GM21528 (cell line): ENCODE results near the gene GPR39.

Experiments used
- ATAC-seq: cut with Tn5 transposase; IDR thresholded peaks from one replicate; pipeline ENCODE4 v1.9.1; 2021; ENCODE audit warnings: mild to moderate bottlenecking, moderate library complexity; ENCODE audit not compliant: unreplicated experiment, low FRiP score

Gene GPR39

DNA sequence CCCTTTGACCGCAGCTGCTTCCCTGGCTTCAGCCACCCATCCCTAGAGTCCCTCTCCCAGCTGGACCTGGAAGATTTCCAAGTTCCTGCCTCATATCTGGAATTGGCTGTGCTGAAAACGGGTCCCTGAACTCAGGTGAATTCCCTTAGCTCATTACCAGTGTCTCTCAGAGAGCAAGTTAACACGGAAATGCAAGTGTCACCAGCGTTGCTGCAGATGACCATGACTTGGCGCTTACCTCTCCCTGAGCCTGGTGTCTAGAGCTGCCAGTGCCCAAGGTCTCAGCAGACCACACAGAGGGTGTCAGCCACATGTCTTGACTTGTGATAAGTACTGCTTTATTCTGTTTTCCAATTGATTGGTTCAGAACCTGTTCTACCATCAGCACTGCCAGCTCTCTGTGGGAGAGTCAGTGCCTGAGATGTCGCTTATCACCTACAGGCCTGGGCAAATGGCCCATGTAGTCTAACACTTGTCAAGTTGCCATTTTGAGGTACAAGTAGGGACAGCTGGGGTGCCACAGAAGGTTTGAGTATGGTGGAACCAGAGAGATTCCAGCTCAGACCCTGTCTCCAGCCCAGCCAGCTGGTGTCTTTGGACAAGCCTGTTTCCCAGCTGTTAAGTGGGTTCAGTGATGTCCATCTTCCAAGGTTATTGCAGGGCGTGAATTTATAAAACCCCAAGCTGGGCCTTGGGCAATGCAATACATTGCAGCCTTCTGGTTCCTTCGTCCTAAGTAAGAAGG lies 204.7 kb downstream of the GPR39 start:
- no peak for ATAC-seq

GRCh38 chr2:132623096-132623839 lies 206.7 kb downstream of the GPR39 start:
- no peak for ATAC-seq

- no peak for ATAC-seq
These were observed 210.9 kb downstream of the GPR39 start for GRCh38 chr2:132627536-132627935.

GRCh38 chr2:132632000-132632649 lies 215.5 kb downstream of the GPR39 start:
- no peak for ATAC-seq

DNA sequence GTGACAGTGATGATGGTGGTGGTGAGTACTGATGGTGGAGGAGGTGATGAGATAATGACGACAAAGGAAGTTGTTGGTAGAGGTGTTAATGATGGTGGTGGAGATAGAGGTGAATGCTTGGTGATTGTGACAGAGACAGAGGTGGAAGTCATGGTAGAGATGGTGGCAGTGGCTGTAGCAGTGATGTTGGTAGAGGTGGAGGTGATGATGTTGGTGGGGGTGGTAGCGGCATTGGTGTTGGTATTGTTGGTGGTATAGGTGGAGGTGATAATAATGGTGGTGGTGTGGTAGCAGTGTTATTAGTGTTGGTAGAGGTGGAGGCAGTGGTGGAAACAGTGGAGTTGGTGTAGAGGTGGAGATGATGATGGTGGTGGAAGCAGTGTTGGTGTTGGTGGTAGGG lies 217.0 kb downstream of the GPR39 start:
- no peak for ATAC-seq

DNA sequence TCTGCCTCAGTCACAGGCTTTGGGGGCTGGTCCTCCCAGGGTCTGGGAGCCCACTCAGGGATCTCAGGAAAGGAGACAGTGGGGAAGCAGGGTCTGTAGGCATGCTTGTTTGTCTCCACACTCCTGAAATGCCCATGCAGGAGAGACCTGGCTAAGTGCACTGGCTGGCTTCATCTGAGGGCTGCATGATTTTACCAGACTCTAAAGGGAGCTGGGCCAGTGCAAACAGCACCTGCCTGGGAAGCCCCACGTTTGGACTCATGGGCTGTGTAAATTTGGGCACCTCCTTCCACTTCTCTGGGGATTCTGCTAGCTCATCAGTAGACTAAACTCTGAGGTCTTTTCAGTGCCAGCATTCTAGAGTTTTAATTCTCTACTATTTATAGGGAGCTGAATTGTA lies 219.7 kb downstream of the GPR39 start:
- ATAC-seq = no peak

DNA sequence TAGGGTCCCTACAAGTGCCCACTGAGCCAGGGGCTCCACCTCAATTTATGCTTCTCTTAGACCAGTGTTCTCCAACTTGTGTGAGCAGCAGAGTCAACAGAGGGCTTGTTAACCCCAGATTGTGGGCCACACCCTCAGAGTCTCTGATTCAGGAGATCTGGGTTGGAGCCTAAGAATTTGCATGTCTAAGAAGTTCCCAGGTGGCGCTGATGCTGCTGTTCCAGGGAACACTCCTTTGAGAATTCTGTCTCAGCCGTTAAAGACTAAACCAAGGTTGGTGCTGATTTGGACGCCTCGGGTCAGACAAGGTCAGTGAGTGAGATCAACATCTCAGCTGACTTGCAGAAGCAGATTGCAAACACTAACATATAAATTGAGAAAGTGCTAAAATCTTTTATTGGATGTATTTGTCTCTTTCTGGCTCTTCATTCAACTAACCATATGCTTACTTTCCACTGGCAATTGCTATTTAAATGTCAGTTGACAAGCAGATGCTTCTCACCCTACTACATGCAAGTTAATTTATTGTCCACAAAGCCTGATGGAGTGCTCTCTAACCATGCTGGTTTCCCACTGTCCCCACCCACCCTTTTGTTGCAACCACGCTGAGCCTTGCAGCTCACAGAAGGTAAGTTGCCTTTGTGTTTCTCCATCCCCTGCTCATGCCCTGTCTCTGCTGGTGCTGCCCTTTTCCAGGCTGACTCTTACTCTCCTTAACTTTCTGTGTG lies 221.9 kb downstream of the GPR39 start:
- ATAC-seq = no peak

- no peak for ATAC-seq
These were observed 223.5 kb downstream of the GPR39 start for GRCh38 chr2:132640116-132640515.

DNA sequence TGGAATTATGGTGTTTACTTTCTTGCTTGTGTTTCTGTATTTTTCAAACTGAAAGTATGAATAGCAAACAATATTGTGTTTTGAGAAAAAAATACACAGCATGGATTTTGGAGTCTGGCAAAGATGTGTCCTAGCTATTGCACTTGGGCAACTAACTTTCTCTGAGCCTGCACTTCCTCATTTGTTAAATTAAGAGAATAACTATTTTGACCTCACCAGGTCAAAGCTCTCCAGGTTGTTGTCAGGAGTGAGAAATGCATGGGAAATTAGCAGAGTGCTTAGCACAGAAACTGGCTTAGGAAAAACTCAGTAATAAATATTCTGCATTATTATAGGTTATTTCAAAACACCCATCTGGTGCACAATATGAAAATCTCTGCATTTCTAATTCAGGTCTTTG lies 225.2 kb downstream of the GPR39 start:
- ATAC-seq = no peak

- ATAC-seq = no peak
These were observed 225.8 kb downstream of the GPR39 start for GRCh38 chr2:132642415-132642814.

DNA sequence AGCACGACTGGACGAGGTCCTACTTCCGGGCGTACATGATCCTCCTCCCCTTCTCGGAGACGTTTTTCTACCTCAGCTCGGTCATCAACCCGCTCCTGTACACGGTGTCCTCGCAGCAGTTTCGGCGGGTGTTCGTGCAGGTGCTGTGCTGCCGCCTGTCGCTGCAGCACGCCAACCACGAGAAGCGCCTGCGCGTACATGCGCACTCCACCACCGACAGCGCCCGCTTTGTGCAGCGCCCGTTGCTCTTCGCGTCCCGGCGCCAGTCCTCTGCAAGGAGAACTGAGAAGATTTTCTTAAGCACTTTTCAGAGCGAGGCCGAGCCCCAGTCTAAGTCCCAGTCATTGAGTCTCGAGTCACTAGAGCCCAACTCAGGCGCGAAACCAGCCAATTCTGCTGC lies 228.6 kb downstream of the GPR39 start:
- ATAC-seq = no peak

DNA sequence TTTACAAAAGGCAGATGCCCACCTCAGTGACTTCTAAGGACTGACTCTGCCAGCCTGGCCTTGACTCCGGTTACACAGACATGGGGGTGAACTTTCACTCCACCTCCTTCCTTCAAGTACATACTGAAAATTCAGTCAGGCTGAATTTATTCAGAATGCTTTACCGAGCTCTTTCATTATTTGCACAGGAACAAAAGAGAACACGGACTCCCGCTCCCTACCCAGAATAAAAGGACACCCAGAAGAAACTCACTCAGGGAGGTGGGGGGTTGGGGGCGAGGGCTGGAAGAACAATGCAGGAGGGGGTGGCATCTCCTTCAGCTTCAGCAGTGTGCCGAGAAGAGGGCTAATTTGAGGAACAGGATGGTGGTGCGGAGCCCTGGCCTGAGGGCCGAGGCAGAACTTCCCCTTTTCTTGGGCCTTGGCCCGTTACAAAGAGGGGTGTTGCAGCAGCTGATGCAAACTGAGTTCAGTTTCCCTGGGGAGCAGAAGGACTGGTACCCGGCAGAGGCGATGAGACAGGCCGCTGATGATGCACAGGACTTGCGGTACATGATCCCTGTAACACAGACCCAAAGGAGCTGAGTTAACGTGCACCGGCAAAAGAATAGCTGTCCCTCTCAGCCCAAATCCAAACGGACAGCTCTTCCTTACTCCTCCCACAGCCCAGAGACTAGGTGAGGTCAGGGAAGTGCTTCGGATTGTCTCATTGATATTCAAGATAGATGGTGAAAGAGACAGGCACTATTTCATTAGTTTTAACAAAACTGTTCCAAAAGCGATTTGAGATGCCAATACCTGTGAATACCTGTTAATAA lies 229.3 kb downstream of the GPR39 start:
- ATAC-seq = no peak

DNA sequence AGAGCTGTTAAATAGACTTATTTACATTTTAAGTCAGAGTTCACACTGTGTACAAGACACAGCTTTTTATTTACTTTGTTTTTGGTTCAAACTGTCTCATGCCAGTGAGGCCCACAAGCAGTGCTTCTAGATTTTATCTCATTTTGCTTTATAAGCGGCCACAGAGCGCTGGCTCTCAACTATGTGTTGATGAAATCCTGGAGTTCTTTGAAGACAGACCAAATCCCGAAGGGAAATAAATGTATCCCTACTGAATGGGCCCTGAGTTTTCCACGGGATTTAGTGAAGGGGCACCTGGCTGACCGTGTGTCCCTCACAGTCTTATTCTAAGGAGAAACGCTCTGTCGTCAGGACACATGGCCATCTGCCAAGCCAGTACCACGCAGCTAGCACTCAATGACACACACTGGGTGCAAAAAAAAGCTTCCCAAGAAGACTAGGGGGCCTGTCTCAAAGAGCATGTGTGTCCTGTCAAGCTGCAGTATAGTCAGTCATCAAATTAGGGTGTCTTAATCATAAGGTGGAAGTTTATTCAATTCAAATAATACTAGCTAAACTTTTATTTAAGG lies 230.0 kb downstream of the GPR39 start:
- ATAC-seq = no peak

GRCh38 chr2:132651115-132652045 lies 234.8 kb downstream of the GPR39 start:
- ATAC-seq = no peak

- ATAC-seq = no peak
These were observed 235.9 kb downstream of the GPR39 start for GRCh38 chr2:132652474-132652873.

DNA sequence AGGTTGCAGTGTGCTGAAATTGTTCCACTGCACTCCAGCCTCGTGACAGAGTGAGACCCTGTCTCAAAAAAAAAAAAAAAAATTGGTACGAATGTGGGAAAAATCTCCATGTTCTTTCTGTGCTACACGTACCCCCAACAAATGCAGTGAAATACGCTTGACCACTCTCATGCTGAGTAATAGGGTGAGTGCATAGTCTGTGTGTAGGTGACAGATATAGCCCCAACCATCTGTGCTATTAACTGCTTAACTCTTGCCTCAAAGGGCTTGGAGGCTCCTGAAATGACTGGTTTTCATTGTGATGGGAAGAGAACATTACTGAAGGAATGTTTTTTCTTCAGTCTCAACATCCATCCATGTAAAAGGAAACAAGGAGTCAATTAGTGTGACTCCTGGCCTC lies 237.7 kb downstream of the GPR39 start:
- no peak for ATAC-seq

GRCh38 chr2:132654968-132655367 lies 238.4 kb downstream of the GPR39 start:
- ATAC-seq = no peak

DNA sequence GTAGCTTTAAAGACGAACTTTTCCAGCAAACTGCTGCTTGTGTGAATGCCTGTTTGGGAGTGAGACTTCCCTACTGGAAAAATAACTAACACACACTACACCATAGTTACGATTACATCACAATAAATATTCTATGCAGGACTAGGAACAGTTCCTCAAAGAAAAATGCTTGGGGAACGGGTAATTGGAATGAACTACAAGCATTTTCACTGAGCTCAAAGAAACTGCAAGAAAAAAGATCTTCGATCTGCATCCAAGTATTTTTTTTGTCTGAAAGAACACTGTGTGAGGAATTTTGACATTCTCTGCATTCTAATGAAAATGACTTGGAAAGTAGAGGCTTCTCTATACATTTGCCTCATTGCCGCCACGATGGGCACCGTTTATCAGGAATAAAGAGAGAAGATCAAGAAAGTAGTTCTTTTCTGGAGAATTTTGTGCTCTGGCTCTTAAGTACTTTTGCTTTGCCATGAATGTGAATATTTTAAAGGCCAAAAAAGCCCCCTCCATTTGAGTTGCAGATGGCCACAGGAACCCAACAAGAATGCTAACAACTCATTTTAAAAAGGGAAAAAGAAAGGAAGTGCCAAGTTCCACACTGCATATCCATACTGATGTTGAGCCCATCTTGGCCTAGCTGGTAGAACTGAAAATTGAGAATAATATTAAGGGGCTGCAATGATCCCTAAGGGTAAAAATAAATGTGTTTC lies 239.8 kb downstream of the GPR39 start:
- no peak for ATAC-seq
